Suprapubic skin (tissue), 4 donors: ENCODE data around the gene DHX30. TPM values are rescaled to one million over a fixed set of nuclear protein-coding genes. Genes with fewer than 3 reads are reported as not detected.

Experiments
- DNase-seq, 2 donors: peaks; one replicate each; pipeline ENCODE4 v3.0.0-alpha.2; 2019; ENCODE audit warnings: low spot score in 2 of 2
- H3K27ac ChIP-seq: fragments of 200-600 bp; sonication (generic); one replicate; pipeline ENCODE4 v1.5.1; 2019
- H3K27me3 ChIP-seq: fragments of 200-600 bp; sonication (generic); one replicate; pipeline ENCODE4 v1.5.1; 2019
- H3K36me3 ChIP-seq: fragments of 200-600 bp; sonication (generic); one replicate; pipeline ENCODE4 v1.5.1; 2019
- H3K4me1 ChIP-seq: fragments of 200-600 bp; sonication (generic); one replicate; pipeline ENCODE4 v1.5.1; 2019
- H3K4me3 ChIP-seq: fragments of 200-600 bp; sonication (generic); one replicate; pipeline ENCODE4 v1.5.1; 2019; ENCODE audit warnings: mild to moderate bottlenecking
- H3K9me3 ChIP-seq: fragments of 200-600 bp; sonication (generic); one replicate; pipeline ENCODE4 v1.5.1; 2019
- CTCF ChIP-seq, 2 donors: fragments of 200-600 bp in 1 of 2; fragments of 450-650 bp in 1 of 2; sonication (generic) in 1 of 2; IDR thresholded peaks; one replicate each; pipeline ENCODE4 v1.5.1; 2016 to 2019; ENCODE audit warnings: antibody characterized with exemption in 2 of 2, mild to moderate bottlenecking in 1 of 2, moderate library complexity in 1 of 2
- EP300 ChIP-seq: sonication (generic); formaldehyde crosslinking; IDR thresholded peaks from one replicate; pipeline ENCODE4 v1.6.1; 2017; ENCODE audit warnings: antibody characterized with exemption
- POLR2A ChIP-seq, 2 donors: fragments of 450-650 bp; IDR thresholded peaks; one replicate each; pipeline ENCODE4 v1.6.1; 2017; ENCODE audit warnings: antibody characterized with exemption in 2 of 2, mild to moderate bottlenecking in 2 of 2, moderate library complexity in 2 of 2
- POLR2AphosphoS5 ChIP-seq, 3 donors: sonication (generic); formaldehyde crosslinking; IDR thresholded peaks; one replicate each; pipeline ENCODE4 v1.6.1; 2017; ENCODE audit warnings: antibody characterized with exemption in 3 of 3
- WGBS: methylation state at CpG from one replicate; pipeline ENCODE4 v1.1.5; 2018; 5-methylcytosine and 5-hydroxymethylcytosine counted together
- total RNA-seq, 4 donors: library from RNA; depleted of rRNA; stranded (reverse); fragments of >200 nt; gene quantifications; one replicate each; pipeline ENCODE4 v1.1.0, GENCODE V29; 2016

DHX30 gene
- total RNA-seq, 4 donors from 2014 or later: 56.7 to 74.1 (median 69.4) TPM

- Histone ChIP-seq H3K36me3 (peaks cover 98% of the 10 kb centered on the region), H3K27ac (no peak overlapping the region), H3K4me1 (no peaks in the 10 kb centered on the region), H3K4me3 (no peak overlapping the region), H3K9me3 (no peaks in the 10 kb centered on the region), H3K27me3 (no peaks in the 10 kb centered on the region)
- WGBS: 90% methylated on average over 7 of the region's 7 CpGs
- TF ChIP-seq POLR2A (IDR thresholded peaks at IDR 0.05) (no peak), CTCF (IDR thresholded peaks at IDR 0.05) (no peak), POLR2AphosphoS5 (IDR thresholded peaks at IDR 0.05) (no peak), EP300 (no peak)
- no peak for DNase-seq
These were observed 38.9 kb downstream of the DHX30 start for GRCh38 chr3:47841786-47842349.

GRCh38 chr3:47846186-47846879 is 43.4 kb downstream of the DHX30 start:
- Histone ChIP-seq H3K4me1 (no peaks in the 10 kb centered on the region), H3K36me3 (peaks cover 100% of the 10 kb centered on the region), H3K27me3 (no peaks in the 10 kb centered on the region), H3K9me3 (no peaks in the 10 kb centered on the region), H3K4me3 (no peak overlapping the region), H3K27ac (no peak overlapping the region)
- no peak for DNase-seq
- TF ChIP-seq POLR2AphosphoS5 (IDR thresholded peaks at IDR 0.05) (no peak), CTCF (IDR thresholded peaks at IDR 0.05) (no peak), POLR2A (IDR thresholded peaks at IDR 0.05) (no peak), EP300 (no peak)
- WGBS: 100% methylated on average over 1 of the region's 37 CpGs

- Histone ChIP-seq H3K27ac (no peak overlapping the region), H3K27me3 (no peaks in the 10 kb centered on the region), H3K9me3 (no peaks in the 10 kb centered on the region), H3K36me3 (peaks cover 100% of the 10 kb centered on the region), H3K4me1 (no peaks in the 10 kb centered on the region), H3K4me3 (no peak overlapping the region)
- no CpG with 5 or more reads among the region's 10 CpGs for WGBS
- DNase-seq: no peak
- TF ChIP-seq CTCF (IDR thresholded peaks at IDR 0.05): no peak
- no peak for TF ChIP-seq POLR2AphosphoS5 (IDR thresholded peaks at IDR 0.05)
- no peak for TF ChIP-seq EP300
- TF ChIP-seq POLR2A (IDR thresholded peaks at IDR 0.05): no peak
These were observed 43.9 kb downstream of the DHX30 start for GRCh38 chr3:47846880-47847248.

- H3K27ac ChIP-seq: no peak overlapping the region
- peaks cover 100% of the 10 kb centered on the region for H3K36me3 ChIP-seq
- no peak for DNase-seq
- H3K4me1 ChIP-seq: no peaks in the 10 kb centered on the region
- H3K4me3 ChIP-seq: no peak overlapping the region
- WGBS: 88% methylated on average over 8 of the region's 11 CpGs
- H3K9me3 ChIP-seq: no peaks in the 10 kb centered on the region
- no peak for TF ChIP-seq EP300
- TF ChIP-seq POLR2A (IDR thresholded peaks at IDR 0.05): no peak
- no peak for TF ChIP-seq POLR2AphosphoS5 (IDR thresholded peaks at IDR 0.05)
- no peak for TF ChIP-seq CTCF (IDR thresholded peaks at IDR 0.05)
- no peaks in the 10 kb centered on the region for H3K27me3 ChIP-seq
These were observed 44.3 kb downstream of the DHX30 start for GRCh38 chr3:47847260-47847659.

- peaks cover 100% of the 10 kb centered on the region for H3K36me3 ChIP-seq
- 91% methylated on average over 16 of the region's 23 CpGs for WGBS
- no peak for DNase-seq
These were observed 45.0 kb downstream of the DHX30 start for GRCh38 chr3:47847801-47848518.

More at GRCh38 chr3:47847801-47848518, 45.0 kb downstream of the DHX30 start:
- Histone ChIP-seq H3K9me3 (no peaks in the 10 kb centered on the region), H3K4me3 (no peak overlapping the region), H3K27me3 (no peaks in the 10 kb centered on the region), H3K4me1 (no peaks in the 10 kb centered on the region), H3K27ac (no peak overlapping the region)
- TF ChIP-seq POLR2AphosphoS5 (IDR thresholded peaks at IDR 0.05): no peak
- TF ChIP-seq CTCF (IDR thresholded peaks at IDR 0.05): no peak
- TF ChIP-seq POLR2A (IDR thresholded peaks at IDR 0.05): no peak
